Omental fat pad (tissue), 4 donors: Measurements from ENCODE around the gene ANO2. TPM values are rescaled to one million over a fixed set of nuclear protein-coding genes. Genes with fewer than 3 reads are reported as not detected.

Source experiments
- ATAC-seq: fragments of 150-250 bp; one replicate; pipeline ENCODE4 v1.9.1; 2016; ENCODE audit warnings: mild to moderate bottlenecking, moderate library complexity; ENCODE audit not compliant: low FRiP score
- DNase-seq: peaks from one replicate; pipeline ENCODE4 v3.0.0-alpha.2; 2019; ENCODE audit warnings: low spot score
- CTCF ChIP-seq, 3 donors: fragments of 450-650 bp; IDR thresholded peaks; one replicate each; pipeline ENCODE4 v1.5.1; 2016 to 2017; ENCODE audit warnings: antibody characterized with exemption in 3 of 3, mild to moderate bottlenecking in 3 of 3, moderate library complexity in 2 of 3
- total RNA-seq, 4 donors: library from RNA; depleted of rRNA; stranded (reverse); fragments of >200 nt; gene quantifications; one replicate each; pipeline ENCODE4 v1.1.0, GENCODE V29; 2016

ANO2 gene
- total RNA-seq, 4 donors from 2014 or later = 7.0 to 95.0 (median 20.8) TPM

- TF ChIP-seq CTCF (IDR thresholded peaks at IDR 0.05) = no peak
- no peak for ATAC-seq
- DNase-seq = no peak
Measured at GRCh38 chr12:5921027-5921909, 23.8 kb downstream of the ANO2 start.

- no peak for TF ChIP-seq CTCF (IDR thresholded peaks at IDR 0.05)
- DNase-seq (no peak), ATAC-seq (no peak)
Measured at GRCh38 chr12:5916785-5917290, 28.2 kb downstream of the ANO2 start.

- DNase-seq = no peak
- no peak for TF ChIP-seq CTCF (IDR thresholded peaks at IDR 0.05)
- ATAC-seq = no peak
Measured at GRCh38 chr12:5915511-5915910, 29.5 kb downstream of the ANO2 start.

- ATAC-seq (no peak), DNase-seq (no peak)
- no peak for TF ChIP-seq CTCF (IDR thresholded peaks at IDR 0.05)
Measured at GRCh38 chr12:5914387-5915149, 30.5 kb downstream of the ANO2 start.

- TF ChIP-seq CTCF (IDR thresholded peaks at IDR 0.05) = no peak
- ATAC-seq (no peak), DNase-seq (no peak)
Measured at GRCh38 chr12:5913387-5913786, 31.7 kb downstream of the ANO2 start.

- ATAC-seq = no peak
- DNase-seq = no peak
- no peak for TF ChIP-seq CTCF (IDR thresholded peaks at IDR 0.05)
Measured at GRCh38 chr12:5912437-5913334, 32.4 kb downstream of the ANO2 start.
